Nephron progenitor cell (in vitro differentiated cells): ENCODE measurements around the gene CYP2U1.

ENCODE experiments used
- DNase-seq: peaks from one replicate; pipeline ENCODE4 v3.0.0; 2021
- H3K27ac Mint-ChIP-seq: 2 replicates; pipeline ENCODE4 v1.8.0; 2021; ENCODE audit warnings: mild to moderate bottlenecking, moderate library complexity, mixed read lengths
- H3K27me3 Mint-ChIP-seq: 2 replicates; pipeline ENCODE4 v1.8.0; 2021; ENCODE audit warnings: mild to moderate bottlenecking, low read depth, mixed read lengths; ENCODE audit not compliant: poor library complexity
- H3K36me3 Mint-ChIP-seq: 2 replicates; pipeline ENCODE4 v1.8.0; 2021; ENCODE audit warnings: low read depth, mixed read lengths
- H3K4me1 Mint-ChIP-seq: 2 replicates; pipeline ENCODE4 v1.8.0; 2021; ENCODE audit warnings: mixed read lengths
- H3K4me3 Mint-ChIP-seq: 2 replicates; pipeline ENCODE4 v1.8.0; 2021; ENCODE audit warnings: mild to moderate bottlenecking, moderate library complexity, mixed read lengths
- H3K9me3 Mint-ChIP-seq: 2 replicates; pipeline ENCODE4 v1.8.0; 2021; ENCODE audit warnings: mild to moderate bottlenecking, moderate library complexity, mixed read lengths
- CTCF ChIP-seq: fragments of 200-600 bp; sonication (generic); IDR thresholded peaks from 2 replicates; pipeline ENCODE4 v1.5.0; 2021; ENCODE audit warnings: antibody characterized with exemption

Gene CYP2U1

GRCh38 chr4:107978716-107979451 lies 47.5 kb downstream of the CYP2U1 start:
- Mint-ChIP-seq H3K9me3 (peaks cover 11% of the 10 kb centered on the region), H3K4me3 (no peak overlapping the region), H3K27me3 (peaks cover 3% of the 10 kb centered on the region), H3K4me1 (no peaks in the 10 kb centered on the region), H3K36me3 (no peaks in the 10 kb centered on the region), H3K27ac (no peak overlapping the region)
- no peak for DNase-seq
- no peak for TF ChIP-seq CTCF

DNA sequence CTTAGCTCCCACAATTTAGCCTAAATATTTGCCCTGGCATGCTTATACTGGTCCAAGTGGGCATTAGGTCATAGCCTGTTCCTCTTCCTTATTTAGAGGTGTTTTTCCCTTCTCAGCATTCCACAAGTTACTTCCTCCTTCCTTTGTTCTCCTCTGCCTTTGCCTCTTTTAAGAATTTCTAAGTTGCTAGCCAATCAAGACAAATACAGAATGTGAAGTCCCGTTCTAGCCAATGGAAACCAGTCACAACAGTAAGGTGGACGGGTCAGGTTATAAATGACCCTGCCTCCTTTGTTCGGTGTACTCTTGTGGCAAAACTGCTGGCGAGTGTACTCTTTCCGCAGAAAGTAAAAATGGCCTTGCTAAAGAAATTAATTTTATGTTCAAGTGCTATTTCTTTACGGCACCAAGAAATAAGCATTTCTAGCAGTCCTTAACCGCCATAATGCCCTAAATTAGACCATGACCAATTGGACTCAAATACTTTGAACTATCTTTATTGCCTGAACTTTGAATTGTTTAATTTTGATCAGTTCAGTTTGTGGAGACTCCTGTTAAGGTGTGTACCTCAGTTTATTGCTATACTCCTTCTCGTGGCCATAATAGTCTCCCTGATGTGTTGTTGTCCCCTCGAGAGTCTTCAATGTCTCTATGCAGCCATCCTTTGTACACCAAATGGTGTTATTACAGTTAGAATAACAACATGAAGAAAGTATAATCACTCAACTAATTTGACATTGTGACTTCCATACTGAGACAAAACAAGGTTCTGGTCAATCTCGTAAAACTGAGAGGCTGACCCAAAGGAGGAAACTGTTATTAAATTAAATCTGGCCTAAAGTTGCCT lies 56.8 kb downstream of the CYP2U1 start:
- no peak overlapping the region for H3K27ac Mint-ChIP-seq
- H3K4me1 Mint-ChIP-seq: peaks cover 36% of the 10 kb centered on the region
- no peak for DNase-seq
- H3K9me3 Mint-ChIP-seq: no peaks in the 10 kb centered on the region
- no peaks in the 10 kb centered on the region for H3K36me3 Mint-ChIP-seq
- H3K27me3 Mint-ChIP-seq: peaks cover 11% of the 10 kb centered on the region
- no peak overlapping the region for H3K4me3 Mint-ChIP-seq
- no peak for TF ChIP-seq CTCF

GRCh38 chr4:107988763-107989035 lies 57.4 kb downstream of the CYP2U1 start:
- DNase-seq: no peak

GRCh38 chr4:107989162-107989536 lies 57.8 kb downstream of the CYP2U1 start:
- no peak overlapping the region for H3K27ac Mint-ChIP-seq
- H3K36me3 Mint-ChIP-seq: no peaks in the 10 kb centered on the region
- peaks cover 11% of the 10 kb centered on the region for H3K27me3 Mint-ChIP-seq
- H3K4me3 Mint-ChIP-seq: peak overlapping the region; percentile 93
- peaks cover 45% of the 10 kb centered on the region for H3K4me1 Mint-ChIP-seq
- H3K9me3 Mint-ChIP-seq: no peaks in the 10 kb centered on the region
- DNase-seq: no peak
- TF ChIP-seq CTCF: no peak

More at GRCh38 chr4:107988763-107989035, 57.4 kb downstream of the CYP2U1 start:
- Mint-ChIP-seq H3K27me3 (peaks cover 11% of the 10 kb centered on the region), H3K4me1 (peaks cover 41% of the 10 kb centered on the region), H3K4me3 (no peak overlapping the region), H3K27ac (no peak overlapping the region), H3K36me3 (no peaks in the 10 kb centered on the region), H3K9me3 (no peaks in the 10 kb centered on the region)
- TF ChIP-seq CTCF: no peak

DNA sequence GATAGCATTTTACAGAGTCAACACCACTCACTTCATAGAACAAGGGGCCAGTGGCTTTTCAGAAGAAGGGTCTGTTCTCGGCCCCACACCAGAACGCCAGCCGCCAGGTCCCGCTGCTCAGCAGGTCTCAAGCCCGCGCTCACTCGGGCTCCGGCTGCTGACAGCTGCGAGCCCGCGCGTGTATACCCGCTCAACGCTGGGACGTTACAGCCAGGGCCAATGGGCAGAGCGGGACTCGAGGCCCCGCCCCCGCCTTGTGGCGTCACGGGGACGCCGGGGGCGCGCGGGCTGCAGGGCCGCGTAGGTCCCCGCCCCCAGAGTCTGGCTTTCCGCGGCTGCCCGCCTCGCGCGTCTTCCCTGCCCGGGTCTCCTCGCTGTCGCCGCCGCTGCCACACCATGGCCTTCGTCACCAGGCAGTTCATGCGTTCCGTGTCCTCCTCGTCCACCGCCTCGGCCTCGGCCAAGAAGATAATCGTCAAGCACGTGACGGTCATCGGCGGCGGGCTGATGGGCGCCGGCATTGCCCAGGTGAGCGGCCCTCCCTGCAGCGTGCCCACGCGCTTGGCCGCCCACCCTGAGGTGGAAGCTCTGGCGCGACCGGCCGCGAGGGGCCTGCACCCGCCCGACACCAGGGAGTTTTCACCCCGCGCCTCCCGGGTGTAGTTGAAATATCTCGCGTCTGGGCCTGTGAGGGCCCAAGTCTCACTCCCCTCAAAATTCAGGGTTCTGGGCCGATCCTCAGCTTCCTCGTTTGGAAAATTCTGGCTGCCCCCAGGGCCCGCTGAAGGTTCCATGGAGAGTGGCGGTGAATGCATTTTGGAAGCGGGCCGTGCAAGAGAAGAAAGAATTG lies 58.4 kb downstream of the CYP2U1 start, which contains the start of gene HADH:
Gene HADH (plus strand): TSS at position 353 of the 850 bp plus-strand sequence. CDS start 44 bp downstream, at position 397.
- TF ChIP-seq CTCF: no peak
- no peak within 1 kb of the TSS for H3K27ac Mint-ChIP-seq
- H3K9me3 Mint-ChIP-seq: no peaks in the 10 kb centered on the region
- peaks cover 51% of the 10 kb centered on the region for H3K4me1 Mint-ChIP-seq
- peak; percentile 96 for DNase-seq
- H3K27me3 Mint-ChIP-seq: peaks cover 11% of the 10 kb centered on the region
- H3K4me3 Mint-ChIP-seq: peak within 1 kb of the TSS; percentile 93
- no peaks in the 10 kb centered on the region for H3K36me3 Mint-ChIP-seq
